ENCODE results near the gene AWAT2.

The AWAT2 gene

GRCh38 chrX:70049925-70050324, at the start of gene AWAT2:
Gene AWAT2 (minus strand): TSS chrX:70049938. CDS start chrX:70049932, 6 bp downstream.
- TF ChIP-seq EZH2 (IDR thresholded peaks at IDR 0.05; ENCODE audit: borderline replicate concordance, low read depth, low read length, severe bottlenecking) (no peak), CTCF (IDR thresholded peaks at IDR 0.05; ENCODE audit: borderline replicate concordance, extremely low read depth, low read length, poor library complexity, severe bottlenecking) (no peak)
- no peak for ATAC-seq (ENCODE audit: insufficient read depth, low read depth)
- H3K27ac ChIP-seq (ENCODE audit: low read length), result no peak within 1 kb of the TSS

GRCh38 chrX:70096052-70096451, 46.3 kb upstream of the AWAT2 start:
- no peak overlapping the region for H2AFZ ChIP-seq (ENCODE audit: low read depth, low read length)

More at GRCh38 chrX:70049925-70050324, at the start of gene AWAT2:
- Histone ChIP-seq H3K4me2 (ENCODE audit: insufficient read depth, low read length) (no peak within 1 kb of the TSS), H3K79me2 (ENCODE audit: insufficient read depth, low read length) (no peaks in the 10 kb centered on the region), H3K9me3 (ENCODE audit: insufficient read depth, low read length, severe bottlenecking) (no peaks in the 10 kb centered on the region), H3K4me3 (ENCODE audit: low read depth in 1 of 2, low read length in 2 of 2) (no peak within 1 kb of the TSS), H3K36me3 (ENCODE audit: insufficient read depth, low read length) (no peaks in the 10 kb centered on the region), H4K20me1 (ENCODE audit: insufficient read depth, low read length) (no peaks in the 10 kb centered on the region), H3K27me3 (ENCODE audit: insufficient read depth, low read length, poor library complexity) (no peaks in the 10 kb centered on the region), H3K4me1 (ENCODE audit: insufficient read depth, low read length) (no peaks in the 10 kb centered on the region), H2AFZ (ENCODE audit: low read depth, low read length) (no peak within 1 kb of the TSS), H3K9ac (ENCODE audit: low read depth, low read length) (no peak within 1 kb of the TSS)
- no peak for DNase-seq

GRCh38 chrX:70092247-70092646, 42.5 kb upstream of the AWAT2 start:
- Histone ChIP-seq H3K4me1 (ENCODE audit: insufficient read depth, low read length) (no peaks in the 10 kb centered on the region), H2AFZ (ENCODE audit: low read depth, low read length) (no peak overlapping the region), H3K36me3 (ENCODE audit: insufficient read depth, low read length) (no peaks in the 10 kb centered on the region), H4K20me1 (ENCODE audit: insufficient read depth, low read length) (no peaks in the 10 kb centered on the region), H3K4me2 (ENCODE audit: insufficient read depth, low read length) (no peak overlapping the region), H3K79me2 (ENCODE audit: insufficient read depth, low read length) (no peaks in the 10 kb centered on the region), H3K27ac (ENCODE audit: low read length) (no peak overlapping the region), H3K9me3 (ENCODE audit: insufficient read depth, low read length, severe bottlenecking) (no peaks in the 10 kb centered on the region), H3K27me3 (ENCODE audit: insufficient read depth, low read length, poor library complexity) (no peaks in the 10 kb centered on the region), H3K9ac (ENCODE audit: low read depth, low read length) (no peak overlapping the region), H3K4me3 (ENCODE audit: low read depth in 1 of 2, low read length in 2 of 2) (no peak overlapping the region)
- no peak for TF ChIP-seq EZH2 (IDR thresholded peaks at IDR 0.05; ENCODE audit: borderline replicate concordance, low read depth, low read length, severe bottlenecking)
- no peak for TF ChIP-seq CTCF (IDR thresholded peaks at IDR 0.05; ENCODE audit: borderline replicate concordance, extremely low read depth, low read length, poor library complexity, severe bottlenecking)
- no peak for ATAC-seq (ENCODE audit: insufficient read depth, low read depth)
- no peak for DNase-seq

More at GRCh38 chrX:70096052-70096451, 46.3 kb upstream of the AWAT2 start:
- Histone ChIP-seq H3K27me3 (ENCODE audit: insufficient read depth, low read length, poor library complexity) (no peaks in the 10 kb centered on the region), H3K4me1 (ENCODE audit: insufficient read depth, low read length) (no peaks in the 10 kb centered on the region), H3K9ac (ENCODE audit: low read depth, low read length) (no peak overlapping the region), H3K9me3 (ENCODE audit: insufficient read depth, low read length, severe bottlenecking) (no peaks in the 10 kb centered on the region), H3K4me3 (ENCODE audit: low read depth in 1 of 2, low read length in 2 of 2) (no peak overlapping the region), H3K27ac (ENCODE audit: low read length) (no peak overlapping the region), H3K36me3 (ENCODE audit: insufficient read depth, low read length) (no peaks in the 10 kb centered on the region), H4K20me1 (ENCODE audit: insufficient read depth, low read length) (no peaks in the 10 kb centered on the region), H3K79me2 (ENCODE audit: insufficient read depth, low read length) (no peaks in the 10 kb centered on the region), H3K4me2 (ENCODE audit: insufficient read depth, low read length) (no peak overlapping the region)
- ATAC-seq (ENCODE audit: insufficient read depth, low read depth), result no peak
- TF ChIP-seq EZH2 (IDR thresholded peaks at IDR 0.05; ENCODE audit: borderline replicate concordance, low read depth, low read length, severe bottlenecking) (no peak), CTCF (IDR thresholded peaks at IDR 0.05; ENCODE audit: borderline replicate concordance, extremely low read depth, low read length, poor library complexity, severe bottlenecking) (no peak)
- no peak for DNase-seq

Data from DND-41 (cell line).